ENCODE data around the gene TRUB1.

DNA sequence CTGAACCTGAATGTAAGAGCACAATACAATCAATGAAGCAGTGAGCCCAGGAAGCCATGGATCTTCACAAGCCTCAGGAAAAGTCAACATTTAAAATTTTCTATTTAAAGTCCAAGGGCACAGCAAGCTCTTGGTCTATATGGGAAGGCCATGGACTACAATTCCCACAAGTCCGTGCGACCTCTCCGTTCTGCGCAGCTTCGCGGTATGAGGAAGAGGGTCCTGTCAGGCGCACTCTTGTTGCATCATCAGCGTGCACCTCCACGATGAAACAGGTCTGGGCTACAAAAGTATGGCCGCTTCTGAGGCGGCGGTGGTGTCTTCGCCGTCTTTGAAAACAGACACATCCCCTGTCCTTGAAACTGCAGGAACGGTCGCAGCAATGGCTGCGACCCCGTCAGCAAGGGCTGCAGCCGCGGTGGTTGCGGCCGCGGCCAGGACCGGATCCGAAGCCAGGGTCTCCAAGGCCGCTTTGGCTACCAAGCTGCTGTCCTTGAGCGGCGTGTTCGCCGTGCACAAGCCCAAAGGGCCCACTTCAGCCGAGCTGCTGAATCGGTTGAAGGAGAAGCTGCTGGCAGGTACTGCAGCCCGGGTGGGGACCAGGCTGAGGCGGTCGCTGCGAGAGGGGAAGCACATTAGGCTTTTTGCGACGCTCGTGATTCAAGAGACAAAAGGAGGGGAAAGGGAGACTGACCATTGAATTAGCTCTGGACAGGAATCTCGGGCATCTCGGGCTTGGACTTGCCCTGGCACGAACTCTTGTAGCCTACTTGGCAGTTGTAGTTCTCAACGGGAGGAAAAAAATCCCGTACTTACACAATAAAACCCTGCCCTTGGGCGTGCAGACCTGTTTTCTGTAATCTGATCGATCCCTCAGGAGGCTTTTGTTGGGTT is at the start of gene TRUB1:
- TF ChIP-seq, protein P1, sequence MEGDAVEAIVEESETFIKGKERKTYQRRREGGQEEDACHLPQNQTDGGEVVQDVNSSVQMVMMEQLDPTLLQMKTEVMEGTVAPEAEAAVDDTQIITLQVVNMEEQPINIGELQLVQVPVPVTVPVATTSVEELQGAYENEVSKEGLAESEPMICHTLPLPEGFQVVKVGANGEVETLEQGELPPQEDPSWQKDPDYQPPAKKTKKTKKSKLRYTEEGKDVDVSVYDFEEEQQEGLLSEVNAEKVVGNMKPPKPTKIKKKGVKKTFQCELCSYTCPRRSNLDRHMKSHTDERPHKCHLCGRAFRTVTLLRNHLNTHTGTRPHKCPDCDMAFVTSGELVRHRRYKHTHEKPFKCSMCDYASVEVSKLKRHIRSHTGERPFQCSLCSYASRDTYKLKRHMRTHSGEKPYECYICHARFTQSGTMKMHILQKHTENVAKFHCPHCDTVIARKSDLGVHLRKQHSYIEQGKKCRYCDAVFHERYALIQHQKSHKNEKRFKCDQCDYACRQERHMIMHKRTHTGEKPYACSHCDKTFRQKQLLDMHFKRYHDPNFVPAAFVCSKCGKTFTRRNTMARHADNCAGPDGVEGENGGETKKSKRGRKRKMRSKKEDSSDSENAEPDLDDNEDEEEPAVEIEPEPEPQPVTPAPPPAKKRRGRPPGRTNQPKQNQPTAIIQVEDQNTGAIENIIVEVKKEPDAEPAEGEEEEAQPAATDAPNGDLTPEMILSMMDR (IDR thresholded peaks at IDR 0.05; ENCODE audit: low read length), result no peak
- TF ChIP-seq EZH2 (optimal IDR thresholded peaks at IDR 0.05; ENCODE audit: low read depth, low read length) (no peak), EZH2phosphoT487 (IDR thresholded peaks at IDR 0.05; ENCODE audit: low read length) (no peak)
